HG02840 (cell line): ENCODE measurements around the gene AKT1.
"Not testable (repeated sequence)": the region's sequence is repeated elsewhere in the genome, so short reads cannot be mapped to it uniquely, and the experiment has no call there.

ENCODE experiments used
- ATAC-seq: cut with Tn5 transposase; IDR thresholded peaks from one replicate; pipeline ENCODE4 v1.9.1; 2021; ENCODE audit warnings: mild to moderate bottlenecking, moderate library complexity, moderate number of reproducible peaks; ENCODE audit not compliant: unreplicated experiment, low FRiP score

Gene AKT1

DNA sequence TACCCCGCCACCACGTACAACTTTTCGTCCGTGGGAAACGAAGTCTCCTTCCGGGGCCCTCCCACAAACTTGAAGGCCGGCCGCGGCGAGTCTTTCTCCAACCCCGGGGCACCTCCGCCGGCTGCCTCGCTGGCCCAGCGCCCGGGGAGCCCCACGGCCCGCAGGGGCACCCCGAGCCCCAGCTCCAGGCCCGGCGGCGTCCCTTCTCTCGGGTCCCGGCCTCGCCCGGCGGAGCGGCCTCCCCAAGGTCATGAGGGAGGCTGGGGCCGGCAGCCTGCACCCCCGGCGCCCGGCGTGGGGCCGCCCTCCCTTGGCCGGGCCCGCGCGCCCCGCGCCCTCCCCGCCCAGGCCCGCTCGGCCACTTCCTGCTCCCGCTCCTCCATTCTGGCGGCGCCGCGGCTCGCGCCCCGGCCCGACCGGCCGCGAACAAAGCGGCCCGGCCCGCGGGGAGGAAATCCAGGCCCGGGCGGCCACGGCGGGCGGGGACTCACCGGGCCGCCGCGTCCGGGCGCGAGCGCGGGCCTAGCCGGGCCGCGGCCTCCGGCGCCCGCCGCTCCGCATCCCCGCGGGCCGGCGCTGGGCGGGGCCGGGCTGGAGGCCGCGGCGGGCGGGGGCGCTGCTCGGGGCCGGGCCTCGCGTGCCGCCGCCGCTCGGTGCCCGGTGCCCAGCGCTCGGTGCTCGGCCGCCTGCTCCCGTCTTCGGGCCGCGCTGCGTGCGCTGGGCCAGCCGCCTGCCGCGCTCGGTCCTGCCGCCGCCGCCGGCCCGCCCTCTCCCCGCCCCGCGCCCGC, at the start of gene AKT1:
TSS of gene AKT1 (minus strand) at position 756 of the 788 bp plus-strand sequence. CDS start 3,105 bp downstream, outside the sequence.
- peak; percentile 20 for ATAC-seq

DNA sequence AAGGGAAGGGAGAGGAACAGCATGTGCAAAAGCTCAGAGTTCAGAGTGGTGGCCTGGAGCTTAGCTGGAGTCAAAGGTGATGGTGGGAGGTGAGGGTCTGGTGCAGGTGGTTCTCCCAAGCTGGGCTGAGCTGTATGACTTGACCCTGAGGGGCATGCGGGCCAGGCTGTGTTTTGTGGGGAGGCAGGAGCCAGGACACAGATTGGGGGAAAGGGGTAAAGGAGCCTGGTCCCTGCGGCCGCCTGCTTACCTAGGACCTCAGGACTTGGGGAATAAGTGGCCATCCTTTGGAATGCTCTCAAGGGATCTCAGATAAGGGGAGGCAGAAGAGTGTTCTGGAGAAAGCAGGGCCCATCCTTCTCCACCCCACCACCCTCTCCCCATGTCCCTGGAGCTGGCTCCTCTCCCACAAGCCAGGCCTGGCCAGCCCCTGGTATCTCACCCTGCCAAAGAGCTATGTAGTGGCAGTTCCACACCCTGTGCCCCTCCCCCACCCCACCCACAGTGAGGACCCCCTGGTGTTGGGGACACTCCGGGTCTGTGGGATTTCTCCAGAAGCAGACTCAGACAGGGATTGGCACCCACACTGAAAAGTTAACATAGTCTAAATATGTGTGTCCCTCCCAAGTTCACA, 49.6 kb upstream of the AKT1 start:
- ATAC-seq: no peak

GRCh38 chr14:104844306-104845032, 48.9 kb upstream of the AKT1 start:
- ATAC-seq: no peak

- ATAC-seq: no peak
Measured at GRCh38 chr14:104843442-104844305, 48.1 kb upstream of the AKT1 start.

DNA sequence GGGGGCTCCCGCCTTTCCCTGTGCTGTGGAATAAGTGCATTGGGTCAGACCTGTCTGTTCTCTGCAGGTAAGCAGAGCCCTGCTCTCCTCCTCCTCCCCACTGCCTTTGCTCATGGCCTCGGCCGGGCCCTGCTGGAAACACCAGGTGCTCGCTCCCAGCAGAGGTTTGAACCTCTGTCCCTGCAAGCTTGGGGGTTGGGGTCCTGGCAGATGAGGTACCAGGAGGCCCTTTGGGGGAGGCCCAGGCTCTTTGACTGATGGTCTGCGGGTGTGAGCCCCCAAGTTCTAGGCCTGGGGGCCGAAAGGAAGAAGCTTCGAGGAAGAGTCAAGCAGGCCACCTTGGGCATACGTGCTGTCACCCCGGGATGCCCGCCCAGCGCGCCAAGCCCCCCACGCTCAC, 47.5 kb upstream of the AKT1 start:
- no peak for ATAC-seq

DNA sequence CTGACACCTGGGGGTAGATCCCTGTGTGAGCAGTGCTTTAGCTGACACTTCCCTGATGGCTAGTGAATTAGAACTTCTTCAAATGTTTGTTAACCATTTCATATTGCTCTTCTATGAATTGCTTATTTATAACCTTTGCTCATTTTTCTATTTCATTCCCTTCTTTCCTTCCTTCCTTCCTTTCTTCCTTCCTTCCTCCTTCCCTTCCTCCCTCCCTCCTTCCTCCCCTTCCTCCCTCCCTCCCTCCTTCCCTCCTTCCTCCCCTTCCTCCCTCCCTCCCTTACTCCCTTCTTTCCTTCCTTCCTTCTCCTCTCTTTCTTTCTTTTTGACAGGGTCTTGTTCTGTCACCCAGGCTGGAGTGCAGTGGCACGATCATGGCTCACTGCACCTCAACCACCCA, 46.2 kb upstream of the AKT1 start:
- no peak for ATAC-seq

DNA sequence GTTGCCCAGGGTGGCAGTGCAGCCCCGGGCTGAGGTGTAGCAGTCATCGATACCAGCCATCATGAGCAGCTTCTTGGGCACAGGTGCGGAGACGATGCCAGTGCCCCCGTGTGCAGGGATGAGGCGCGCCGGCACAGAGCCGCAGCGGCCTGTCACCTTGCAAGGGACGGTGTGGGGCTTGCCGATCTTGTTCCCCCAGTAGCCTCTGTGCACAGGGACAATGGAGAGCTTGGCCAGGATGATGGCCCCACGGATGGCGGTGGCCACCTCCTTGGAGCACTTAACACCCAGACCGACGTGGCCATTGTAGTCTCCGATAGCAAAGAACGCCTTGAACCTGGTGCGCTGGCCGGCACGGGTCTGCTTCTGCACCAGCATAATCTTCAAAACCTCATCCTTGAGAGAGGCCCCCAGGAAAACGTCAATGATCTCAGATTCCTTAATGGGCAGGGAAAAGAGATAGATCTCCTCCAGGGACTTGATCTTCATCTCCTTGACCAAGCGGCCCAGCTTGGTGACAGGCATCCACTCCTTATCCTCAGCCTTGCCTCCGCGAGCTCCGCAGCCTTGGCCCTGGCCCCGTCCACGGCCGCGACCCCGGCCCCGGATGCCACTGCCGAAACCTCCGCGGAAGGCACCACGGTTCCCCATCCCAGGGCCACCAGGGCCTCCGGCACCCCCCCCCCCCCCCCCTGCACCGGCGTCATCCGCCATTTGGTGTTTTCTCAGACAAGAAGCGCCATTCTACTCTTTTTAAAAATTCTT, 40.8 kb upstream of the AKT1 start:
- not testable (repeated sequence) for ATAC-seq

GRCh38 chr14:104830781-104831180, 35.2 kb upstream of the AKT1 start:
- no peak for ATAC-seq

DNA sequence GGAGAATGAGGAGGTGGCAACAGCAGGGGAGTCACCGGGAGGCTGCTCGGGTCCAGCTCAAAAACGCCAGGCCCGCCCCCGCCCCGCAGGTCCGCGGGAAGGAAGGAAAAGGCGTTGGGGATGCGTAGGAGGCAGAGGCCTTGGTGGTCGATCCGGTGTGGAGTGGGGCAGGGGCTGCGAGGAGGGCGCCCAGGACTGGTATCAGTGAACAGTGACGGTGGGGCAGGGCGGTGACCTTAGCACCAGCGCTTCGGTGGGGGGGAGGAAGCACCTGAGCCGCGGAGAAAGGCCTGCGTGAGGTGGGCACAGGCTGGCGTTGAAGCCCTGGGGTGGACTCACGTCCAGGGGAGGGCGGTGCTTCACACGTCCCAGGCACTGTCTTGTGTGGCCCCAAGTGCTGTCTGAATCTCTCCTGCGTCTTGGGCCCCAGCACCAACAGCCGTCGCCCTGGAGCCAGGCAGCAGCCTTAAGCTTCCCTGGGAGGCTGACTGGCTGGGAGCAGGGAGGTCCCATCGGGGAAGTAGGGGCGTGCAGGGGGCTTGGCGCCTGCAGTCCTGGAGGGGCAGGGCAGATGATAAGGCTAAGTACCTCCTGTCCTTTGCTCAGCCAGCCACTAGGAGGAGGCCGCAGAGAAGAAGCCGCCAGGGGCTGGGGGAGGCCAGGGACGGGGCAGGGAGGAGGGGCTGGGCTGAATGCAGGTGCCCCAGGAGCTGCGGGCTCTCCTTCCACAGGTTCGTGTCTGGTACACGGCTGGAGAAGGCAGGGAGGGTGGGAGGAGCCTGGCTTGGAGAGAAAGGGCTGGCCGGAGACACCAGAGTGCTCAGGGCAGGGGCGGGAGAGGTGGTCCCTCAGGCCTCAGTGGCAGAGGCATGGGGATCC, 31.9 kb upstream of the AKT1 start:
- ATAC-seq: no peak

DNA sequence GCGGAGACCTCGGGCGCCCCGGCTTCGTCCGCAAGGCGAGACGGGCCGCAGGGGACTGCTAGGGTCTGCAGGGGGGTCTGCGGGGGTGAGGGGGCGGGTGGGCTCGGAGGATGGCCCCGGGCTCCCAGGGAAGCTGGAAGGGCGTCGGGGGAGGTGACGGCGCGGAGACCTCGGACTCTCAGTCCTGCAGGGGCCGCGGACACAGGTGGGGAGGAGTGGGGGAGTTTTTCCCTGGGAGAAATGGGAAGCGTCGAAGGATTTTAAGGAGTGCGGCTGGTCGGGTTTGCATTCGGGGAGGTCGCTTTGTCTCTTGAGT, 31.3 kb upstream of the AKT1 start:
- no peak for ATAC-seq

GRCh38 chr14:104826189-104826860, 30.8 kb upstream of the AKT1 start:
- ATAC-seq: peak; percentile 66

DNA sequence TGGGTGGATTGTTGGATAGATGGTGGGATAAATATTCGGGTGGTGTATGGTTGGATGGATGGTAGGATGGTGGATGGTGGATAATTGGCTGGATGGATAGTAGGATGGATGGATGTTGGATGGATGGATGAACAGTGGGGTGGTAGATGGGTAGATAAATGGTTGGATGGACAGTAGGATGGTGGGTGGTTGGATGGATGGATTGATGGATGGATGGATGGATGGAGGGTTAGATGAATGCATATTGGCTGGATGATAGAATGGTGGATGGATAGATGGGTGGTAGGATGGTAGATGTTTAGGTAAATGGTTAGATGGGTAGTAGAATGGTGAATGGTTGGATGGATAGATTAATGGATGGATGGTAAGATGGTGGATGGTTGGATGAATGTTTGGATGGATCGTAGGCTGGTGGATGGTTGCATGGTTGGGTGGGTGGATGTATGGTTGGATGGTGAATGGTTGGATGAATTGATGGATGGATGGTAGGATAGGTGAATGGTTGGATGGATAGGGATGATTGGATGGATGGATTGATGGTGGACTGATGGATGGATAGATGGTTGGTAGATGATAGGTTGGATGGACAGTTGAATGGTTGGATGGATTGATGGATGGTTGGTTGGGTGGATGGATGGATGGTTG, 28.9 kb upstream of the AKT1 start:
- ATAC-seq: no peak

DNA sequence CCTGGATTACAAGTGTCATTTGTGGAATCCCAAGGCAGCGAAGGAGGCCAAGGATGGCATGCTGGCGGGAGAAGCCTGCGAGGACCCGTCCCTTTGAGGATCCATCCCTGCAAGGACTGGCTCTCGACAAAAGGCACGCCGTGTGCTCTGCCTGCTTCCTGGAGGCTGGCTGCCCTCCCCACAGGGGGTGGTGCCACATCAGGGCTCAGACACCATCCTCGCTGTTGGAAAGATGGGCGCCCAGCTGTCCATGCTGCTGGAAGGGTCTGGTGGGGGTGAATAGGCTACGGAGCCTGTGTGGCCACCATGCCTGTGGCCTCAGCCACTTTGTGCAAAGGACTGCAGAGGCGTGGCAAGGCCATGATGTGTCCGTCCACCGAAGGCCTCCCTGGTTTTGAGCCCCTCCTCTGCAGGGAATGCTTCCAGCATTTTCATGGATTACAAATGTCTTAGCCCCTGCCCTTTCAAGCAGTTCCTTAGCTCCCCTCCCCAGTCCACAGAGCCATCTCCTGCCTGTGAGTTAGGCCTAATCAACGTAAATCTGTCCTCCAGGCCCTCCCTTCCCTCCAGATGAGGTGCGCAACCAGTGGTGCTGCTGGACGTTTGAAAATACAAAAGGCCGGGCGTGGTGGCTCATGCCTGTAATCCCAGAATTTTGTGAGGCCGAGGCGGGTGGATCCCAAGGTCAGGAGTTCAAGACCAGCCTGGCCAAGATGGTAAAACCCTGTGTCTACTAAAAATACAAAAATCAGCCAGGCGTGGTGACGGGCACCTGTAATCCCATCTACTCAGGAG, 27.5 kb upstream of the AKT1 start:
- no peak for ATAC-seq

GRCh38 chr14:104821971-104822608, 26.5 kb upstream of the AKT1 start:
- ATAC-seq: no peak

GRCh38 chr14:104821229-104821945, 25.8 kb upstream of the AKT1 start:
- ATAC-seq: no peak

DNA sequence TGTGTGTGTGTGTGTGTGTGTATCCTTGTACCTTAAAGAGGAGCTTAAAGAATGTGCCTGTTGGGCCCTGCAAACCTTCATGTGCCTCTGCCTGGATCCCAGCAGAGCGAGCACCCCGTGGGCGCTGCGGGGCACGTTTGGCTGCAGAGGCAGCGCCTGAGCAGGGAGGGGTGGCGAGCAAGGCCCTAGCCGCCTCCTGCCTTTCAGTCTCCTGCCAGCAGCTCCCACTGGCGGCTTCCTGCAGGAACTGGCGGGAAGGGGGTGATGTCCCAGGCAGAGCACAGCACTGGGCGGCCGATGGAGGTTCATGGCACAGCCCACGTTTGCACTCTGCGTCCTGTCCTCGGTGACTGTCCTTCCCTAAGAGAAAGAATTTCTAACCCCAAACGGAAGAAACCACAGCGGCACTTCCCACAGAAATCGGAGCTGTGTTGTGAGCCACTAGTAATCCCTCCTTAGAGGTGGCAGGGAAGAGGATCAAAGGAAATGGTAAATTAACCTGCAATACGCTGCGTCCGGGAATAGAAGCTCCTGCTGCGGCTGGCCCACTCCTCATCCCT, 25.2 kb upstream of the AKT1 start:
- ATAC-seq: no peak
